ENCODE data around the gene RPL10.

Gene RPL10

GRCh38 chrX:154354516-154354915, 43.7 kb upstream of the RPL10 start:
- H3K9me3 ChIP-seq (ENCODE audit: insufficient read depth, low read depth, low read length) = no peaks in the 10 kb centered on the region
- H3K9ac ChIP-seq (ENCODE audit: low read depth, low read length) = no peak overlapping the region
- H3K36me3 ChIP-seq (ENCODE audit: insufficient read depth, low read length) = peaks cover 99% of the 10 kb centered on the region
- no peaks in the 10 kb centered on the region for H3K4me1 ChIP-seq (ENCODE audit: insufficient read depth, low read length)
- H3K27ac ChIP-seq (ENCODE audit: low read depth, low read length) = no peak overlapping the region
- H3K4me3 ChIP-seq (ENCODE audit: low read length) = no peak overlapping the region
- no peaks in the 10 kb centered on the region for H3K27me3 ChIP-seq (ENCODE audit: insufficient read depth, low read length)
- WGBS = 95% methylated on average over 13 of the region's 13 CpGs

GRCh38 chrX:154355094-154355775, 42.9 kb upstream of the RPL10 start:
- Histone ChIP-seq H3K4me3 (ENCODE audit: low read length) (no peak overlapping the region), H3K9me3 (ENCODE audit: insufficient read depth, low read depth, low read length) (no peaks in the 10 kb centered on the region), H3K36me3 (ENCODE audit: insufficient read depth, low read length) (peaks cover 99% of the 10 kb centered on the region), H3K9ac (ENCODE audit: low read depth, low read length) (no peak overlapping the region), H3K27ac (ENCODE audit: low read depth, low read length) (no peak overlapping the region), H3K27me3 (ENCODE audit: insufficient read depth, low read length) (no peaks in the 10 kb centered on the region), H3K4me1 (ENCODE audit: insufficient read depth, low read length) (no peaks in the 10 kb centered on the region)
- 95% methylated on average over 30 of the region's 30 CpGs for WGBS

- H3K9me3 ChIP-seq (ENCODE audit: insufficient read depth, low read depth, low read length) = no peaks in the 10 kb centered on the region
- WGBS = 95% methylated on average over 12 of the region's 12 CpGs
- no peaks in the 10 kb centered on the region for H3K4me1 ChIP-seq (ENCODE audit: insufficient read depth, low read length)
- H3K36me3 ChIP-seq (ENCODE audit: insufficient read depth, low read length) = peaks cover 98% of the 10 kb centered on the region
- H3K4me3 ChIP-seq (ENCODE audit: low read length) = no peak overlapping the region
- H3K27me3 ChIP-seq (ENCODE audit: insufficient read depth, low read length) = no peaks in the 10 kb centered on the region
- no peak overlapping the region for H3K9ac ChIP-seq (ENCODE audit: low read depth, low read length)
- H3K27ac ChIP-seq (ENCODE audit: low read depth, low read length) = no peak overlapping the region
These were observed 42.4 kb upstream of the RPL10 start for GRCh38 chrX:154355776-154356140.

GRCh38 chrX:154356596-154356995, 41.6 kb upstream of the RPL10 start:
- H3K9me3 ChIP-seq (ENCODE audit: insufficient read depth, low read depth, low read length) = no peaks in the 10 kb centered on the region
- peaks cover 97% of the 10 kb centered on the region for H3K36me3 ChIP-seq (ENCODE audit: insufficient read depth, low read length)
- 98% methylated on average over 13 of the region's 13 CpGs for WGBS
- H3K4me1 ChIP-seq (ENCODE audit: insufficient read depth, low read length) = no peaks in the 10 kb centered on the region
- H3K4me3 ChIP-seq (ENCODE audit: low read length) = no peak overlapping the region
- H3K27me3 ChIP-seq (ENCODE audit: insufficient read depth, low read length) = no peaks in the 10 kb centered on the region
- H3K9ac ChIP-seq (ENCODE audit: low read depth, low read length) = no peak overlapping the region
- H3K27ac ChIP-seq (ENCODE audit: low read depth, low read length) = no peak overlapping the region

DNA sequence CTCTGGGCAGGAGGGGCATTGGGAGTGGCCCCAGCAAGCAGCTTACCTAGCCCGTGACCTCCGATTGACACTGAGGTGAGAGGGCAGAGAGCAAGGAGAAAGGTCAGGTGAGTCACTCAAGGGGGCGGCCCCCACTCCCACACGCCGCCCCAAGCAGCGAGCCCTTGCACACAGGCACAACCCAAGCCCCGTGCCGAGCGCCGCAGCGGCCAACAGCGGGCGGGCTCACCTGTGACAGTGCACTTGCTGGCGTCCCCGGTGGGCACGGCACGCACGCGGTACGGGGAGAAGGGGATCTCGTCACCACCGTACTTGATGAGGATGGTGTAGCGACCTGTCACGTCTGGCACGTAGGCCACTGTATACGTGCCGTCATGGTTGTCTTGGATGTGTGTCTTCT, 41.0 kb upstream of the RPL10 start:
- Histone ChIP-seq H3K36me3 (ENCODE audit: insufficient read depth, low read length) (peaks cover 97% of the 10 kb centered on the region), H3K27me3 (ENCODE audit: insufficient read depth, low read length) (no peaks in the 10 kb centered on the region), H3K9ac (ENCODE audit: low read depth, low read length) (no peak overlapping the region), H3K4me1 (ENCODE audit: insufficient read depth, low read length) (no peaks in the 10 kb centered on the region), H3K4me3 (ENCODE audit: low read length) (no peak overlapping the region), H3K27ac (ENCODE audit: low read depth, low read length) (no peak overlapping the region), H3K9me3 (ENCODE audit: insufficient read depth, low read depth, low read length) (no peaks in the 10 kb centered on the region)
- 94% methylated on average over 27 of the region's 27 CpGs for WGBS

DNA sequence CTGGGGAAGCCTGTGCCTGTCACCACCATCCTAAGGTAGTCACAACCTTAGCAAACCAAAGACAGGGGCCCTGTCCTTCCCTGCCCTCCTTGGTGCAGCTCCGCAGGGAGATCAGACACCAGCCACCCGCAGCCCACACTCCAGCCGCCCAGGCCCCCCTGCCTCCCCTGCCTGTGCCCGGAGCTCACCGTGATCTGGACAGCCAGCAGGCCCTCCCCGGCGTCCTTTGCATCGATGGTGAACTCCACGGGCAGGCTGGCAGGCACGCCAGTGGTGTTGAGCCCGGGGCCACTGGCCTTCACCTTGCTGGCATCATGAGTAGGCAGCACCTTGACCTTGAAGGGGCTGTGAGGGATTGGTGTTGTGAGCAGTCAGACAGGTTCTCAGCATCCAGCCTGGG, 40.2 kb upstream of the RPL10 start:
- peaks cover 97% of the 10 kb centered on the region for H3K36me3 ChIP-seq (ENCODE audit: insufficient read depth, low read length)
- no peaks in the 10 kb centered on the region for H3K27me3 ChIP-seq (ENCODE audit: insufficient read depth, low read length)
- no peak overlapping the region for H3K9ac ChIP-seq (ENCODE audit: low read depth, low read length)
- no peaks in the 10 kb centered on the region for H3K4me1 ChIP-seq (ENCODE audit: insufficient read depth, low read length)
- no peaks in the 10 kb centered on the region for H3K9me3 ChIP-seq (ENCODE audit: insufficient read depth, low read depth, low read length)
- WGBS = 97% methylated on average over 11 of the region's 11 CpGs
- H3K4me3 ChIP-seq (ENCODE audit: low read length) = no peak overlapping the region
- H3K27ac ChIP-seq (ENCODE audit: low read depth, low read length) = no peak overlapping the region

GRCh38 chrX:154358829-154359228, 39.3 kb upstream of the RPL10 start:
- Histone ChIP-seq H3K27ac (ENCODE audit: low read depth, low read length) (no peak overlapping the region), H3K9me3 (ENCODE audit: insufficient read depth, low read depth, low read length) (no peaks in the 10 kb centered on the region), H3K4me1 (ENCODE audit: insufficient read depth, low read length) (no peaks in the 10 kb centered on the region), H3K27me3 (ENCODE audit: insufficient read depth, low read length) (no peaks in the 10 kb centered on the region), H3K4me3 (ENCODE audit: low read length) (no peak overlapping the region), H3K36me3 (ENCODE audit: insufficient read depth, low read length) (peaks cover 95% of the 10 kb centered on the region), H3K9ac (ENCODE audit: low read depth, low read length) (no peak overlapping the region)
- 97% methylated on average over 6 of the region's 6 CpGs for WGBS

- no peak overlapping the region for H3K9ac ChIP-seq (ENCODE audit: low read depth, low read length)
- no peaks in the 10 kb centered on the region for H3K4me1 ChIP-seq (ENCODE audit: insufficient read depth, low read length)
- H3K9me3 ChIP-seq (ENCODE audit: insufficient read depth, low read depth, low read length) = no peaks in the 10 kb centered on the region
- H3K4me3 ChIP-seq (ENCODE audit: low read length) = no peak overlapping the region
- peaks cover 95% of the 10 kb centered on the region for H3K36me3 ChIP-seq (ENCODE audit: insufficient read depth, low read length)
- H3K27ac ChIP-seq (ENCODE audit: low read depth, low read length) = no peak overlapping the region
- WGBS = 96% methylated on average over 41 of the region's 41 CpGs
- no peaks in the 10 kb centered on the region for H3K27me3 ChIP-seq (ENCODE audit: insufficient read depth, low read length)
These were observed 38.6 kb upstream of the RPL10 start for GRCh38 chrX:154359362-154360154.

DNA sequence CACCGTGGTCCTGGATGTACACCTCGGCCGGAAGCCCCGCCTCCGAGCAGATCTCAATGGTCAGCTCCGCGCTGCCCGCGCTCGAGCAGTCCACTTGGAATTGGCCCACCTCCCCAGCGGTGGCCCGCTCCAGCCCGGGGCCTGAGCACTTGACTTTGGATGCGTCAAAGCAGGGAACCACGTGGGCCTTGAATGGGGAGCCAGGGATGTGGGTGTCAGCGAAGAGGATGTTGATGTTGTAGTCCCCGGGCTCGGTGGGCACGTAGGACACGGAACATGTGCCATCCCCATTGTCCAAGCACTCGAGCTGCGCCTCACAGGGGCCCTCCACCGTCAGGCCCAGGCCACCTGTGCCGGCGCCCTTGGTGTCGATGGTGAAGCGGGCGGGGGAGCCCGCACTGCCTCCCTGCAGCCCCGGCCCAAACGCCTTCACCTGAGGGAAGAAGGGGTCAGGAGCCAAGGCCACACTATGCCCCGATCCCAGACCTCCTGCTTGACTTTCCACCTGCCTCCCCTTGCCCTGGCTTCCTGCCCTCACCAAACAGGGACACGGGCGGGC, 37.9 kb upstream of the RPL10 start:
- Histone ChIP-seq H3K36me3 (ENCODE audit: insufficient read depth, low read length) (peaks cover 95% of the 10 kb centered on the region), H3K4me1 (ENCODE audit: insufficient read depth, low read length) (no peaks in the 10 kb centered on the region), H3K27me3 (ENCODE audit: insufficient read depth, low read length) (no peaks in the 10 kb centered on the region), H3K9me3 (ENCODE audit: insufficient read depth, low read depth, low read length) (no peaks in the 10 kb centered on the region), H3K9ac (ENCODE audit: low read depth, low read length) (no peak overlapping the region), H3K27ac (ENCODE audit: low read depth, low read length) (no peak overlapping the region), H3K4me3 (ENCODE audit: low read length) (no peak overlapping the region)
- WGBS = 96% methylated on average over 34 of the region's 34 CpGs

DNA sequence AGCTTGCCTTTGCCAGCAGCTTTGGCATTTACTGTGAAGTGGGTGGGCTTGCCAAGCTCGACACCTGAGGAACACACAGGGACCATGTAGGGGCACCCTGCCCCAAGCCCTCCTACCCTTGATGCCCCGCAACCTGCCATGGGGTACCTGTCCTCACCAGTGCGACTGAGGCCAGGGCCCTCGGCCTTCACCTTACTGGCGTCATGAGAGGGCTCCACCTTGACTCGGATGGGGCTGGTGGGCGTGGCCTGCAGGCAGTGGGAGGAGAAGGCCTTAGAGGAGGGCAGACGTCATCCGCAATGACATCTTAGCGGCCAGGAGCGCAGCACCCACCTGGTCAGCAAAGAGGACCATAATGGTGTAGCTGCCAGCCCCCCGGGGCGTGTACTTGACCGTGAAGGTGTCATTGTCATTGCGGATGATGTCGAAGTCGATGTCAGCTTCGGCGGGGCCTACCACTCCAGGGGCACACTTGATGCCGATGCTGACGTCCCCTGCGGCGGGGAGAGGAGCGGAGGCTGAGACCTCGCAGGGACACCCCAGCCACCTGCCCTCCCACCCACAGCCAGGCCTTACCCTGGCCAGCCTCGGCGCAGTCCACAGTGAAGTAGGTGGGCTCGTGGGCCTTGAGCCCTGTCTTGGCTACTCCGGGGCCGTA, 36.0 kb upstream of the RPL10 start:
- H3K4me3 ChIP-seq (ENCODE audit: low read length) = no peak overlapping the region
- no peak overlapping the region for H3K27ac ChIP-seq (ENCODE audit: low read depth, low read length)
- H3K9me3 ChIP-seq (ENCODE audit: insufficient read depth, low read depth, low read length) = no peaks in the 10 kb centered on the region
- no peaks in the 10 kb centered on the region for H3K27me3 ChIP-seq (ENCODE audit: insufficient read depth, low read length)
- 94% methylated on average over 30 of the region's 30 CpGs for WGBS
- peaks cover 96% of the 10 kb centered on the region for H3K36me3 ChIP-seq (ENCODE audit: insufficient read depth, low read length)
- no peaks in the 10 kb centered on the region for H3K4me1 ChIP-seq (ENCODE audit: insufficient read depth, low read length)
- no peak overlapping the region for H3K9ac ChIP-seq (ENCODE audit: low read depth, low read length)

Measured in HUES64 (cell line).